Measurements from ENCODE around the gene LIM2.

DNA sequence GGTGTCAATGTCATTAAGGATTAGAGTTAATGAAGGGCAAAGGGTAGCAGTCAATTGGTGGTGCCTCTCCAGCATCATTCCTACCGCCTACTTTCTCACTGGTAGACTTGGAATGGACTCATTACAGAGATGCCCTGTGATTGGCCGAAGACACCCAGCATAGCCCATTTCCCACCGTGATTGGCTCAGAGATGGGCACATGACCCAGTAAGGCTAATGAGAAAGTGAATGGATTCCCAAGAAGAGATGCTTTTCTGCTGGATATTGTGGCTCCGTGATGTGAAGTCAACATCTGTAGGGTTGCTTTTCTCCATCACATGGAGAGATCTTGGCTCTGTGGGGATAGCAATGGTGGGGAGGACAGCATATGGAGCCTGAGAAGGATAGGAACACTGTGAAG lies 57.4 kb downstream of the LIM2 start:
- TF ChIP-seq, protein P1, sequence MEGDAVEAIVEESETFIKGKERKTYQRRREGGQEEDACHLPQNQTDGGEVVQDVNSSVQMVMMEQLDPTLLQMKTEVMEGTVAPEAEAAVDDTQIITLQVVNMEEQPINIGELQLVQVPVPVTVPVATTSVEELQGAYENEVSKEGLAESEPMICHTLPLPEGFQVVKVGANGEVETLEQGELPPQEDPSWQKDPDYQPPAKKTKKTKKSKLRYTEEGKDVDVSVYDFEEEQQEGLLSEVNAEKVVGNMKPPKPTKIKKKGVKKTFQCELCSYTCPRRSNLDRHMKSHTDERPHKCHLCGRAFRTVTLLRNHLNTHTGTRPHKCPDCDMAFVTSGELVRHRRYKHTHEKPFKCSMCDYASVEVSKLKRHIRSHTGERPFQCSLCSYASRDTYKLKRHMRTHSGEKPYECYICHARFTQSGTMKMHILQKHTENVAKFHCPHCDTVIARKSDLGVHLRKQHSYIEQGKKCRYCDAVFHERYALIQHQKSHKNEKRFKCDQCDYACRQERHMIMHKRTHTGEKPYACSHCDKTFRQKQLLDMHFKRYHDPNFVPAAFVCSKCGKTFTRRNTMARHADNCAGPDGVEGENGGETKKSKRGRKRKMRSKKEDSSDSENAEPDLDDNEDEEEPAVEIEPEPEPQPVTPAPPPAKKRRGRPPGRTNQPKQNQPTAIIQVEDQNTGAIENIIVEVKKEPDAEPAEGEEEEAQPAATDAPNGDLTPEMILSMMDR (IDR thresholded peaks at IDR 0.05) = no peak
- TF ChIP-seq EP300 (IDR thresholded peaks at IDR 0.05) (no peak), POLR2AphosphoS5 (IDR thresholded peaks at IDR 0.05) (no peak), POLR2A (IDR thresholded peaks at IDR 0.05) (no peak)

Data from suprapubic skin (tissue), 4 donors.